IPS-18c (cell line): Measurements from ENCODE around the gene KIFC3.
"Not testable (repeated sequence)": the region's sequence is repeated elsewhere in the genome, so short reads cannot be mapped to it uniquely, and the experiment has no call there.

ENCODE experiments used
- H3K4me3 ChIP-seq: 2 replicates; pipeline ENCODE4 v1.7.0; 2013; ENCODE audit warnings: low read depth, mild to moderate bottlenecking, low read length, moderate library complexity; ENCODE audit not compliant: insufficient read depth
- H3K9me3 ChIP-seq: one replicate; pipeline ENCODE4 v1.6.1; 2013; ENCODE audit warnings: mild to moderate bottlenecking, low read length, moderate library complexity; ENCODE audit not compliant: control insufficient read depth, insufficient read depth

The KIFC3 gene

DNA sequence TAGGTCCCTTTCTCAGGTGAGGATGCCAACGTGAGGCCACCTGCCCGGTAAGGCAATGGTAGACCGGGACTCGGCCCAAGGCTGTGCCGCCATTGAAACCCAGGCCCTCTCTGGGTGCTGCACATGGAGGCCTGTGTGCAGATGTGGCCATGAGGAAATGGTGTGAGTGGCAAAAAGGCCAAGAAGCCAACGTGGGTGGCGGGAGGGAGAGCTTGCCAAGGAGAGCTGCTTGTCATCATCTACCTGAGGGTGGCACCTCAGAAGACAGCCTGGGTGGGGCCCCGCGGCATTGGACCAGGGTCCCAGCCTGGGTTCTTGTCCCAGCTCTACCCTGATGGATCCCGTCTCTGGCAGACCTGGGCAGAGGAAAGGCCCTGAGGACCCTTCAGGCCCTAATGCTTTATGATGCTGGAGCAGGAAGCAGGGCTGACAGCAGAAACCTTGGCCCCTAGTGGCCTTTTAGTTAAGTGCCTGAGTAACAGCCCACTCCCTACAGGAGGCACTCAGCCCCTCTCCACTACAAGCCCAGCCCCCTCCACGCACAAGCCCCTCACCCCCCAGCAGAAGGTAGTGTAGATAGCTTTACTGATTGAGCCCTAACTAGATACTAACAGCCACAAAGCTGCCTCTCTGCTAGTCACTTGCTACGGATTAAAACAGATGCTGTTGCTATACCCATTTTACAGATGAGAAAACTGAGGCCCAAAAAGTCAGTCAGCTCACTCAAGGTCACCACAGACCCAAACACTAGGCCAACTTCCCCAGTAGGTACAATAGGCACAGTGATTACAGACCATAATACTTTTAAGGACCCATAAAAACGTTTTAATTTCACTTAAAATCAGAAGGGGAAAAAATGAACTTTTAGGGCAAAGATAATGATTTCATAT is 26.2 kb upstream of the KIFC3 start:
- Histone ChIP-seq H3K4me3 (no peak overlapping the region), H3K9me3 (no peaks in the 10 kb centered on the region)

DNA sequence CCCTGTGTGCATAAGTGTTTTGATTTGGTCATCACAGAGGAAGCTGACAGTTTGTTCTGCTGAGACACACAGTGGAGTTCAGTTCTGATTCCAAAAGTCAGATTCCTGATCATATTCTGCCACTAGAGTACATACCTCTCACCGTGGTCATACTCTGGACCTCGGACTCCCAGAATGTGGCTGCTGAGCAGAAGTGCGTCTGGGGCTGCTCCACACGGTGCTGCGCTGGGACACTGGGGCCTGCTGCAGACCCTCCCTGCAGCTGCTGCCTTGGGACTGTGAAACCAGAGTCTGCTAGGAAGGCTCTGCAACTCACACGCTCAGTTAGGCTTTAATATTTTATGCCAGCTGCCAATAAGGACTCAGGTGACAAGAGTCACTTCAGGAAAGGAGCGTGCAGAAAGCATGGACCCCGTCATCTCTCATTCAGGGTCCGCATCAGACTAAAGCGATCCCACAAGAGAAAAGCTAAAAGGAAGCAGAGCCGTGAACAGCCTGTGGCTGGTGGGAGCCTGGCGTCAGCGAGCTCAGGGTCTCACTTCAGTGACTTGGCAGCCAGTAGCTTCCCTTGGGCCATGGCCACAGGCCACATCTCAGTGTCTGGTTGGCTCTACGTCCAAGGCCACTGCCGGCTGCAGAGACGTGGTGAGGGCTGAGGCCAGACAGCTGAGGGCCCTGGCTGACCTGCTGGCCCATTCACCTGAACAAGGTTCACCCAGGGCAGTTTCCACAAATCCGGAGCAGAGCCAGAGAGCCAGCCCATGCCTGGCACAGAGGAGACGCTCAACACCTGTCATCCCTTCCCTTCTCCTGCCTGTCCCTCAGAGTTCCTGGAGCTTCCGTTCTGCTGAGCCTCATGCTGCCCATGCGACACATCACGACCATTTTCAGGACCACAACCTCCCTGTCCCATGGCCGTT is 24.7 kb upstream of the KIFC3 start:
- no peaks in the 10 kb centered on the region for H3K9me3 ChIP-seq
- no peak overlapping the region for H3K4me3 ChIP-seq

- Histone ChIP-seq H3K9me3 (no peaks in the 10 kb centered on the region), H3K4me3 (no peak overlapping the region)
These were observed 23.8 kb upstream of the KIFC3 start for GRCh38 chr16:57826052-57826451.

DNA sequence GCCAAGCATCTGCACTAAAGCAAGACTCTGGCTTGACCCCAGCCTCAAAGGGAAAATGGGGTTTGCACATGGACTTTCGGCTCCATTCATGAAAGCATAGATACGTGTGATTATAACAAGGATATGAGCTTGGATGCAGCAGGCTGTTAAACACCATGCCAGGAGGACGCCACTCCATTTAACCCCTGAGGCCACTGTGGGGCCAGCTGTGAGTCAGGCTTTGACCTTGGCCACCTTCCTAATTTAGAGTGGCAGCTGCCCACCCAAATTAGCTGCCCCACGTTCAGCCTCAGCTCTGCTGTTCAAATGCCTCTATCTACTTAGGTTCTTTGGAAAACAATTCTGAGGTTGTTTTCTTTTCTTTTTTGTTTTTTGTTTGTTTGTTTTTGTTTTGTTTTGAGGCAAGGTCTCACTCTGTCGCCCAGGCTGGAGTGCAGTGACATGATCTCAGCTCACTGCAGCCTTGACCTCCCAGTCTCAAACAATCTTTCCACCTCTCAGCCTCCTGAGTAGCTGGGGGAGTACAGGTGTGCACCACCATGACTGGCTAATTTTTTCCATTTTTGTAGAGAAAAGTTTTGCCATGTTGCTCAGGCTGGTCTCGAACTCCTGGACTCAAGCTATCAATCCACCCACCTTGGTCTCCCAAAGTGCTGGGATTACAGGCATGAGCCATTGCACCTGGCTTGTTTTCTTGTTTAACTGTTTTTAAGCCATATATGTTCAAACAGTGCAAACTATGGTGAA is 23.2 kb upstream of the KIFC3 start:
- no peaks in the 10 kb centered on the region for H3K9me3 ChIP-seq
- H3K4me3 ChIP-seq, result no peak overlapping the region

- no peaks in the 10 kb centered on the region for H3K9me3 ChIP-seq
- H3K4me3 ChIP-seq, result no peak overlapping the region
These were observed 22.6 kb upstream of the KIFC3 start for GRCh38 chr16:57824888-57825287.

DNA sequence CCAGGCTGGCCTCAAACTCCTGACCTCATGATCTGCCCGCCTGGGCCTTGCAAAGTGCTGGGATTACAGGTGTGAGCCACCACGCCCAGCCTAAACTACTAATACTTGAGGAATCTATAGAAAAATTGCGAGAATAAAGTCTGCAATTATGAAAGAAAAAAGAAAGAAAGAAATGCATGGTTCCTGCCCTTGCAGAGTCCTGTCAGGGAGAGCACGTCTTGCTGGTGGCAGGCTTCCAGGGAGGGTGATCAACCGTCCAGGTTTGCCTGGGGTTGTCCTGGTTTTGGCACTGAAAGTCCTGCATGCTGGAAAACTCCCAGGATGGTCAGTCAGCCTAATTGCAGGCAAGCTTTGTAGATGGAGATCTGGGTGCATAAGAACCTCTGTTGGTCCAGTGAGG is 21.5 kb upstream of the KIFC3 start:
- Histone ChIP-seq H3K4me3 (no peak overlapping the region), H3K9me3 (no peaks in the 10 kb centered on the region)

DNA sequence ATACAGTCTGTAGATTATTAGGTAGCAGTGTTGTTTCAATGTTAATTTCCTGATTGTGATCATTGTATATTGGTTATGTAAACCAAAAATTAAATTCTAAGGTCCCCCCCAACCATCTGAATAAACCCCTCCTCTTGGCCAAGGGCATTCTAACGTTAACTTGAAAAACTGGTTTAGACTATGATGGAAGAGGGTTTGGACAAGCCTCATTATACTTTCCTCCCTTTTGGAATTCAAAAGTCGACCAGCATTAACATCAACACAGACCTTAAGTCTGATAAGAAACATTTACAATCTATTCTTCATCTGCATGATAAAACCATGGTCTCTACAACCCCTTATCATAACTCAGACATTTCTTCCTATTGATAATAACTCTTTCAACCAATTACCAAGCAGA is 20.6 kb upstream of the KIFC3 start:
- H3K9me3 ChIP-seq, result no peaks in the 10 kb centered on the region

GRCh38 chr16:57822018-57822553 is 19.8 kb upstream of the KIFC3 start:
- Histone ChIP-seq H3K4me3 (no peak overlapping the region), H3K9me3 (no peaks in the 10 kb centered on the region)

More for the DNA sequence above, 20.6 kb upstream of the KIFC3 start:
- no peak overlapping the region for H3K4me3 ChIP-seq

DNA sequence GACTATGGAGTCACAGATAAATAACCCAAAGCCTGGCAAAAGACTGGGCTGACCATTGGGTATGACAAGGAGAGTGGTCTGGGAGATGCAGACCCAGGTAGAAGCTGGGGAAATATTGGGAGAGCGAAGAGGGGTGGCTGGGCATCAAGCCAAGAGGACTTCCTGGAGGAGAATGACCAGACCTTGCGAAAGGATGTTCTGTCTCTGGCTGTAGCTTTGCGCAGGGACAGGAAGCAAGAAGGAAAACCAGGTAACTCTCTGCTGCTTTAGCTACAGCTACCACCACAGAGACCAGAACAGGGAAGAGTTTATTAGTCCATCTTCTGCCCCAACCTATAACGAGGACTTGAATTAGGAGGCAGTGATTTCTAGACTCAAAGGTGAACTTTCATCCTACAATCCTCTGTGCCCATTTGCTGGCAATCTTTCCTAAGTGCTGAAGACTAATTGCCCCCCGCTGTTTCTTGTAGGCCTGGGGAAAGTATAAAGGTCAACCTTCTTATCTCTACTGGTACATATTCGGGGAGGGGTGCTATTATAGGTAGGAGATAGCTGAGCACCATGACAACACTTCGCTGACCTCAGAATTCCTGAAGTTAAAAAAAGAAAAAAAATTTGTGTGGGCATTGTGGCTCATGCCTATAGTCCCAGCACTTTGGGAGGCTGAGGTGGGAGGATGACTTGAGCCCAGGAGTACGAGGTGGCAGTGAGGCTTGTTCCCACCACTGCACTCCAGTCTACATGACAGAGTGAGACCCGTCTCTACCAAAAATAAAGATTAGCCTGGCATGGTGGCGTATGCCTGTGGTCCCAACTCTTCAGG is 19.1 kb upstream of the KIFC3 start:
- Histone ChIP-seq H3K4me3 (no peak overlapping the region), H3K9me3 (no peaks in the 10 kb centered on the region)

DNA sequence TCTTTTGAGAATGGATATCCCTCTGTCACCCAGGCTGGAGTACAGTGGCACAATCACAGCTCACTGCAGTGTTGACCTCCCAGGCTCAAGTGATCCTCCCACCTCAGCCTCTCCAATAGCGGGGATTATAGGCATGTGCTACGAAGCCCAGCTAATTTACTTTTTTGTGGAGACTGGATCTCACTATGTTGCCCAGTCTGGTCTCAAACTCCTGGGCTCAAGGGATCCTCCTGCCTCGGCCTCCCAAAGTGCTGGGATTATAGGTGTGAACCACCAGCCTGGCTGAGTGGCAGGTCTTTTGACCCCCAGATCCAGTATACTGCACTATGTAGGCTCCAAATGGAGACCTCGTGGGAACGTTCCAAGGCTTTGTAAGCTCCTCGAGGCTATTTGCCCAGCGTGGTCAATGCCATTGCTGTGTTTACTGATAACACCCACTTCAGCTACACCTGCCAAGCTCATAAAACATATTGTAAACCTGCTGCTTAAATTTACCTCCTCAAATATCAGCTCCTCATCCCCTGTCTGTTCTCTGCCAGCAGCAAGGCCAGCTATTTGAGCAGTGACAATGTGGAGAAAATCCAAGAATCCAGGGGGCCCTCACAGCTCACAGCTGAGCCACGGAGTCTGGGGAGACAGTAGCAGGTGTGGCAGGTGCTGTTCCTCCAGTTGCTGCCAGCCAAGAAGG is 16.2 kb upstream of the KIFC3 start:
- no peak overlapping the region for H3K4me3 ChIP-seq

DNA sequence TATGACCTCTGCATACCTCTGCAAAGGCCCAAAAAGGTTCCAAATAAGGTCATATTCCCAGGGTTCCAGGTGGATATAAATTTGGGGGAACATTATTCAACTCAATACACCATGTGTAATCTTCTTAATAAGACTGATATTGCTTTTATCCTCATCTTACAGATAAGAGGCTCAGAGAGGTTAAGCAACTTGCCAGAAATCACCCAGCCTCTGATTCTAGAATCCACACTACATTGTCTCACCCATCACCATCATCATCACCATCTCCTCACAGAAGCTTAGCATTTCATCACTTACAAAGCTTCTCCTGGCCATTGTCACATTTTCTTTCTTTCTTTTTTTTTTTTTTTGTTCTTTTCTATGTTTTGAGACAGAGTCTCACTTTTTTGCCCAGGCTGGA is 15.4 kb upstream of the KIFC3 start:
- H3K9me3 ChIP-seq, result no peaks in the 10 kb centered on the region
- H3K4me3 ChIP-seq, result no peak overlapping the region

More for the DNA sequence above, 16.2 kb upstream of the KIFC3 start:
- no peaks in the 10 kb centered on the region for H3K9me3 ChIP-seq

GRCh38 chr16:57815987-57816745 is 13.9 kb upstream of the KIFC3 start:
- Histone ChIP-seq H3K9me3 (no peaks in the 10 kb centered on the region), H3K4me3 (no peak overlapping the region)

DNA sequence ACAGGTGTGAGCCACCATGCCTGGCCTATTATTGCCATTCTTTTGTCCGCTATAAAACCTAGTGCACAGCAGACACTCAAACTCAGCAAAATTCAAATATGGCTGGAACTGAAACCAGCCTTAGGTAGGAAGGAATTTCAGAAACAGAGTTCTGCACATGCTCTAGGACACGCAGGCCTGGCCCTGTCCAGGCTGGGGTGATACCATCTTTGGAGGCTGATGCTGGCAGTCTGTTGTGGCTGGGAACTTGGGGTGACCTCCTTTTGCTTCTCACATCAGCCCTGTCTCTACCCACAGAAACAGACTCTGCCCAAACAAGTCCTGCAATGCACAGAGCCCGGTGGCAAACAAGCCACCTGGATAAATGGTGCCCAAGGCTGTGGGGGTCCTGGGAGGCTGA is 12.6 kb upstream of the KIFC3 start:
- no peak overlapping the region for H3K4me3 ChIP-seq
- no peaks in the 10 kb centered on the region for H3K9me3 ChIP-seq

- no peaks in the 10 kb centered on the region for H3K9me3 ChIP-seq
- no peak overlapping the region for H3K4me3 ChIP-seq
These were observed 11.2 kb upstream of the KIFC3 start for GRCh38 chr16:57813466-57813865.

DNA sequence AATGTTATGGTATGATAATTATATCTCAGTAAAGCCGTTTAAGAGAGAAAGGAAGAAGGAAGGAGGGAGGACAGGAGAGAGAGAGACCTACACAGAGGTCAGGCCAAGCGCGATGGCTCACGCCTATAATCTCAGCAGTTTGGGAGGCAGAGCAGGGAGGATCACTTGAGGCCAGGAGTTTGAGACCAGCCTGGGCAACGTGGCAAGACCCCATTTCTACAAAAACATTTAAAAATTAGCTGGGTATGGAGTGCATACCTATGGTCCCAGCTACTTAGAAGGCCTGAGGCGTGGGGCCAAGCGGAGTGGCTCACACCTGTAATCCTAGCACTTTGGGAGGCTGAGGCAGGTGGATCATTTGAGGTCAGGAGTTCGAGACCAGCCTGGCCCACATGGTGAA is 9.0 kb upstream of the KIFC3 start:
- H3K4me3 ChIP-seq, H3K9me3 ChIP-seq: not testable (repeated sequence)
